IMR-90 (cell line): ENCODE data around the gene BAHD1. TPM values are rescaled to one million over a fixed set of nuclear protein-coding genes. Genes with fewer than 3 reads are reported as not detected.

Source experiments
- ATAC-seq: fragments of 200-7000 bp; cut with Tn5 transposase; 2 replicates; pipeline ENCODE4 v1.9.1; 2020; ENCODE audit warnings: low read depth, mild to moderate bottlenecking, moderate library complexity
- BruUV-seq: library from RNA; stranded (reverse); fragments of 400-500 nt; replicated peaks from 2 replicates; lab custom pipeline; 2021; lab: Mats Ljungman, UMichigan
- CTCF ChIA-PET: fragments of 300-600 bp; formaldehyde crosslinking; extraction: SDS; loops from one replicate; lab custom pipeline; 2021; ENCODE audit warnings: antibody characterized with exemption; lab: Yijun Ruan, JAX
- POLR2A ChIA-PET: fragments of 300-600 bp; sonication (Branson Sonifier 250); formaldehyde crosslinking; loops from one replicate; lab custom pipeline; 2022; ENCODE audit warnings: antibody characterized with exemption; ENCODE audit not compliant: unreplicated experiment; lab: Charles Lee
- DNase-seq: peaks from one replicate; pipeline ENCODE4 v3.0.0; 2013
- H2AFZ ChIP-seq: replicated peaks from 2 replicates; pipeline ENCODE3; 2013; ENCODE audit warnings: low read length, mild to moderate bottlenecking; ENCODE audit not compliant: poor library complexity
- H2AK5ac ChIP-seq: 2 replicates; pipeline ENCODE4 v1.6.1; 2013; ENCODE audit warnings: low read depth, low read length, inconsistent platforms
- H2AK9ac ChIP-seq: replicated peaks from 2 replicates; pipeline ENCODE3; 2013; ENCODE audit warnings: mild to moderate bottlenecking, low read depth, low read length, moderate library complexity; ENCODE audit not compliant: poor library complexity
- H2BK120ac ChIP-seq: 2 replicates; pipeline ENCODE4 v1.6.1; 2013; ENCODE audit warnings: low read depth, low read length, inconsistent platforms
- H2BK15ac ChIP-seq: 3 replicates; pipeline ENCODE4 v1.6.1; 2013; ENCODE audit warnings: low read depth, low read length, inconsistent platforms
- H2BK20ac ChIP-seq: 2 replicates; pipeline ENCODE4 v1.6.1; 2013; ENCODE audit warnings: low read depth, mild to moderate bottlenecking, inconsistent platforms, low read length, moderate library complexity
- H2BK5ac ChIP-seq: 2 replicates; pipeline ENCODE4 v1.6.1; 2013; ENCODE audit warnings: mild to moderate bottlenecking, low read depth, low read length, inconsistent platforms; ENCODE audit not compliant: poor library complexity, severe bottlenecking
- H3K14ac ChIP-seq: replicated peaks from 2 replicates; pipeline ENCODE4 v1.6.1; 2013; ENCODE audit warnings: low read depth, low read length, inconsistent platforms
- H3K18ac ChIP-seq: 2 replicates; pipeline ENCODE4 v1.6.1; 2013; ENCODE audit warnings: low read depth, low read length, control low read depth
- H3K23ac ChIP-seq: 2 replicates; pipeline ENCODE4 v1.6.1; 2013; ENCODE audit warnings: low read depth, low read length, inconsistent platforms
- H3K27ac ChIP-seq: 2 replicates; pipeline ENCODE4 v1.5.1; 2013; ENCODE audit warnings: mild to moderate bottlenecking, control low read depth, low read length; ENCODE audit not compliant: insufficient read depth
- H3K27me3 ChIP-seq: 2 replicates; pipeline ENCODE4 v1.6.1; 2013; ENCODE audit warnings: low read length; ENCODE audit not compliant: control insufficient read depth, insufficient read depth
- H3K36me3 ChIP-seq: 2 replicates; pipeline ENCODE4 v1.6.1; 2013; ENCODE audit warnings: low read length, mixed read lengths; ENCODE audit not compliant: control insufficient read depth, insufficient read depth
- H3K4ac ChIP-seq: 2 replicates; pipeline ENCODE4 v1.6.1; 2013; ENCODE audit warnings: low read depth, low read length, inconsistent platforms
- H3K4me1 ChIP-seq: 2 replicates; pipeline ENCODE4 v1.6.1; 2013; ENCODE audit warnings: low read length, mixed read lengths; ENCODE audit not compliant: control insufficient read depth, insufficient read depth
- H3K4me2 ChIP-seq: 2 replicates; pipeline ENCODE4 v1.6.1; 2013; ENCODE audit warnings: low read depth, mild to moderate bottlenecking, control low read depth, low read length, moderate library complexity
- H3K4me3 ChIP-seq: 2 replicates; pipeline ENCODE4 v1.5.1; 2013; ENCODE audit warnings: low read depth, mild to moderate bottlenecking, control low read depth, low read length, moderate library complexity; ENCODE audit not compliant: insufficient read depth
- H3K56ac ChIP-seq: 2 replicates; pipeline ENCODE4 v1.6.1; 2013; ENCODE audit warnings: low read length, inconsistent platforms; ENCODE audit not compliant: insufficient read depth; ENCODE audit errors: extremely low read depth
- H3K79me1 ChIP-seq, 2 experiments: 2 replicates each; pipeline ENCODE4 v1.6.1; 2013; ENCODE audit warnings: low read length in 2 of 2, inconsistent platforms in 1 of 2, low read depth in 1 of 2
- H3K9ac ChIP-seq: 2 replicates; pipeline ENCODE4 v1.6.1; 2013; ENCODE audit warnings: low read depth, low read length, control low read depth
- H3K9me1 ChIP-seq: 2 replicates; pipeline ENCODE4 v1.6.1; 2013; ENCODE audit warnings: low read length, inconsistent platforms; ENCODE audit not compliant: insufficient read depth
- H3K9me3 ChIP-seq: 2 replicates; pipeline ENCODE4 v1.6.1; 2013; ENCODE audit warnings: low read length; ENCODE audit not compliant: control insufficient read depth, insufficient read depth
- H4K20me1 ChIP-seq: 2 replicates; pipeline ENCODE4 v1.6.1; 2013; ENCODE audit warnings: low read length, inconsistent platforms; ENCODE audit not compliant: insufficient read depth
- H4K5ac ChIP-seq: 2 replicates; pipeline ENCODE4 v1.6.1; 2013; ENCODE audit warnings: mild to moderate bottlenecking, low read depth, low read length, control low read depth
- H4K8ac ChIP-seq, 2 experiments: 2 replicates each; pipeline ENCODE4 v1.6.1; 2013; ENCODE audit warnings: low read depth in 2 of 2, low read length in 2 of 2, control low read depth in 1 of 2, inconsistent platforms in 1 of 2
- H4K91ac ChIP-seq: 2 replicates; pipeline ENCODE4 v1.6.1; 2013; ENCODE audit warnings: low read depth, low read length, inconsistent platforms; ENCODE audit not compliant: insufficient read depth
- BHLHE40 ChIP-seq: fragments of 150-350 bp; IDR thresholded peaks from 2 replicates; pipeline ENCODE4 v1.6.1; 2016; ENCODE audit warnings: mild to moderate bottlenecking, low read depth, low read length
- CEBPB ChIP-seq: IDR thresholded peaks from 2 replicates; pipeline ENCODE4 v1.6.1; 2012; ENCODE audit warnings: low read depth, low read length, improper control_type of control experiment
- MXI1 ChIP-seq: IDR thresholded peaks from 2 replicates; pipeline ENCODE4 v1.6.1; 2012; ENCODE audit warnings: low read depth, mild to moderate bottlenecking, low read length, moderate library complexity, borderline replicate concordance
- POLR2A ChIP-seq: IDR thresholded peaks from 2 replicates; pipeline ENCODE4 v1.6.1; 2012; ENCODE audit warnings: mild to moderate bottlenecking, low read depth, low read length
- RAD21 ChIP-seq: IDR thresholded peaks from 2 replicates; pipeline ENCODE4 v1.6.1; 2012; ENCODE audit warnings: low read length, improper control_type of control experiment
- RFX5 ChIP-seq: IDR thresholded peaks from 2 replicates; pipeline ENCODE4 v1.8.0; 2012; ENCODE audit warnings: low read depth, mild to moderate bottlenecking, low read length, moderate library complexity
- WGBS, 2 experiments: methylation state at CpG; one replicate each; pipeline versions ENCODE4 v1.1.5 to v1.1.7; 2013; ENCODE audit warnings: missing lambda C conversion rate in 2 of 2; ENCODE audit not compliant: insufficient read length in 1 of 2; ENCODE audit errors: extremely low coverage in 2 of 2; 5-methylcytosine and 5-hydroxymethylcytosine counted together
- dilution Hi-C: fragments of 300-500 bp; cut with HindIII; formaldehyde crosslinking; loops from one replicate; pipeline ENCODE4 v1.14.3; 2018; ENCODE audit warnings: low sequenced_read_pairs; ENCODE audit not compliant: unreplicated experiment
- in situ Hi-C: fragments of 300-500 bp; cut with MboI; formaldehyde crosslinking; loops from 3 replicates; pipeline ENCODE4 v1.14.3; 2019; ENCODE audit warnings: low sequenced_read_pairs, inconsistent platforms, mixed read lengths
- intact Hi-C: fragments of 100-400 bp; cut with micrococcal nuclease; formaldehyde crosslinking; loops from 2 replicates; pipeline ENCODE4 v1.10.0; 2022
- polyA plus RNA-seq, 3 experiments: library from polyadenylated mRNA; depleted of rRNA; stranded (reverse); fragments of >200 nt; gene quantifications; 2 replicates each; pipeline ENCODE4 v1.2.3, GENCODE V29; 2012; ENCODE audit warnings: low replicate concordance in 1 of 3
- total RNA-seq: library from RNA; depleted of rRNA; stranded (reverse); fragments of >200 nt; gene quantifications from 2 replicates; pipeline ENCODE4 v1.2.3, GENCODE V29; 2012
- TF ChIP-seq, protein P1 (sequence below): fragments of 150-350 bp; IDR thresholded peaks from 2 replicates; pipeline ENCODE4 v1.6.1; 2016; ENCODE audit warnings: low read depth, mild to moderate bottlenecking, low read length, moderate library complexity, borderline replicate concordance

Gene BAHD1
- total and polyA plus RNA-seq, 2 of the 4 experiments (the other 2 are of a cell fraction), result 3.0 to 8.7 TPM

- no peak overlapping the region for H3K27ac ChIP-seq
- no peak overlapping the region for H4K8ac ChIP-seq
- H3K9ac ChIP-seq, result no peak overlapping the region
- H2BK120ac ChIP-seq, result no peak overlapping the region
- no peak overlapping the region for H2AK9ac ChIP-seq
- no peak overlapping the region for H3K23ac ChIP-seq
- BruUV-seq, result no TSS peak
- no peak overlapping the region for H4K5ac ChIP-seq
- H3K14ac ChIP-seq, result no peak overlapping the region
- H2AK5ac ChIP-seq, result no peak overlapping the region
- H3K4me3 ChIP-seq, result no peak overlapping the region; the same call in 1 of the 2 replicates
- no peak overlapping the region for H2BK5ac ChIP-seq
- H2BK15ac ChIP-seq, result no peak overlapping the region
- in situ Hi-C loops (no loop called here), dilution Hi-C loops (no loop called here), intact Hi-C loops (no loop called here)
- H3K4me1 ChIP-seq, result peaks cover 14% of the 10 kb centered on the region
- TF ChIP-seq RAD21 (no peak), MXI1 (no peak), POLR2A (no peak), CEBPB (no peak), BHLHE40 (no peak), RFX5 (no peak)
- TF ChIP-seq, protein P1, sequence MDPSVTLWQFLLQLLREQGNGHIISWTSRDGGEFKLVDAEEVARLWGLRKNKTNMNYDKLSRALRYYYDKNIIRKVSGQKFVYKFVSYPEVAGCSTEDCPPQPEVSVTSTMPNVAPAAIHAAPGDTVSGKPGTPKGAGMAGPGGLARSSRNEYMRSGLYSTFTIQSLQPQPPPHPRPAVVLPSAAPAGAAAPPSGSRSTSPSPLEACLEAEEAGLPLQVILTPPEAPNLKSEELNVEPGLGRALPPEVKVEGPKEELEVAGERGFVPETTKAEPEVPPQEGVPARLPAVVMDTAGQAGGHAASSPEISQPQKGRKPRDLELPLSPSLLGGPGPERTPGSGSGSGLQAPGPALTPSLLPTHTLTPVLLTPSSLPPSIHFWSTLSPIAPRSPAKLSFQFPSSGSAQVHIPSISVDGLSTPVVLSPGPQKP, result no peak
- H3K27me3 ChIP-seq, result peaks cover 76% of the 10 kb centered on the region
- H3K79me1 ChIP-seq, result no peaks in the 10 kb centered on the region
- no peak for DNase-seq
- peaks cover 4% of the 10 kb centered on the region; the same call in 1 of the 2 replicates for H3K9me1 ChIP-seq
- no peak overlapping the region for H2BK20ac ChIP-seq
- no peaks in the 10 kb centered on the region for H3K36me3 ChIP-seq
- H3K56ac ChIP-seq, result no peak overlapping the region
- H2AFZ ChIP-seq, result peak overlapping the region; percentile 83
- H4K20me1 ChIP-seq, result peaks cover 3% of the 10 kb centered on the region; the same call in 1 of the 2 replicates
- POLR2A ChIA-PET, result no interaction called here
- ATAC-seq, result no peak
- H3K9me3 ChIP-seq, result no peaks in the 10 kb centered on the region
- WGBS, 2 experiments, result 7% methylated on average over 5 of the region's 17 CpGs; no CpG with 5 or more reads in 1 of the 2 experiments
- H4K91ac ChIP-seq, result no peak overlapping the region
- no peak overlapping the region for H3K18ac ChIP-seq
- H3K4me2 ChIP-seq, result peak overlapping the region; percentile 82; the same call in 1 of the 2 replicates
- CTCF ChIA-PET, result interaction anchor here (0.6 to 0.8 kb wide), 2 partner anchors 93 to 96 kb away, joined by 3 to 5 read pairs; partner anchors contain the start of gene CCDC9B
- no peak overlapping the region for H3K4ac ChIP-seq
Observed at GRCh38 chr15:40436892-40437751, 3.6 kb upstream of the BAHD1 start.
